Esophagus mucosa (tissue), 1 donor: ENCODE results near the gene MRPL51. TPM values are rescaled to one million over a fixed set of nuclear protein-coding genes. Genes with fewer than 3 reads are reported as not detected.
"Not testable (repeated sequence)": the region's sequence is repeated elsewhere in the genome, so short reads cannot be mapped to it uniquely, and the experiment has no call there.

Source experiments
- ATAC-seq: fragments of 200-7000 bp; cut with Tn5 transposase; one replicate; pipeline ENCODE4 v1.9.1; 2020
- total RNA-seq: library from RNA; stranded (reverse); gene quantifications from one replicate; pipeline ENCODE4 v1.2.4, GENCODE V29; 2023
- donor health status: DM: yes; HTN: yes; CAD: no.

Gene MRPL51
- total RNA-seq, 1 donor from 2014 or later, result 180 TPM

DNA sequence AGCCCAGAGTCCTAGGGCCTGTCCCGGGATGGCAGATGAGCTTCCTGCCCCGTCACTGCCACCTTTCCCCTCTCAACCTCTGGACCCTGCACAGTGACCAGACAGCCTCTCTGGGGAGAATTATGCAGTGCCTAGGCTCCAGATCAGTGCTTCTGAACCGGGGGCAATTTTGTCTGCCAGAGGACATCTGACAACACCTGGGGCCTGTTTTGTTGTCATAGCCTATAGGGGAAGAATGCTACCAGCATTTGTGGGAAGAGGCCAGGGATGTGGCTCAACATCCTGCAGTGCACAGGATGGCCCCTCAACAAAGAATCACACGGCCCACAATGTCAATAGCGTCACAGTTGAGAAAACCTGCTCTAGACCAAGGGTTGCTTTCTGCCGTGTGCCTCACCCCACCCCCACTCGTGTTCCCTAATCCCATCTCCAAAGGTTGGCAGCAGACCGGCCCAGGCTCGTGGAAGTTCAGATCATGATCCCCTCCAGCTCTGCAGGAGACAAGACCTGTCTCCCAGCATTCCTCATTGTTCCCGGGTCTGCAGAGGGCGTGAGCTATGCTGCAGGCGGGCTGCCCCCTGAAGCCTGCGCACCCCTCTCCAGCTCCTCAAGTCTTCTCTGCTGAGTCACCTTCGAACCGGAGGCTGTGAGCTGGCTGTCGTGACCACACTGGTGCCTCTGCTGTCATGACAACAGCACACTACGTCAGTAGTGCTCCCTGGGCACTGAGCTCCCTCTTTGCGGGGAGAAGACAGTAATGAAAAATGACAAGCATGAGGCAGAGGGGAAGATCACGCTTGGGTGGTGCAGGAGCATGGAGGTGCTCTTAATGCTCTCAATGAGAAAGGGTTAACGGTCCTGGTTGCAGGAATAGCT lies 39.2 kb upstream of the MRPL51 start:
- ATAC-seq, result peak; percentile 26

GRCh38 chr12:6530576-6531260 lies 37.7 kb upstream of the MRPL51 start:
- ATAC-seq, result no peak

DNA sequence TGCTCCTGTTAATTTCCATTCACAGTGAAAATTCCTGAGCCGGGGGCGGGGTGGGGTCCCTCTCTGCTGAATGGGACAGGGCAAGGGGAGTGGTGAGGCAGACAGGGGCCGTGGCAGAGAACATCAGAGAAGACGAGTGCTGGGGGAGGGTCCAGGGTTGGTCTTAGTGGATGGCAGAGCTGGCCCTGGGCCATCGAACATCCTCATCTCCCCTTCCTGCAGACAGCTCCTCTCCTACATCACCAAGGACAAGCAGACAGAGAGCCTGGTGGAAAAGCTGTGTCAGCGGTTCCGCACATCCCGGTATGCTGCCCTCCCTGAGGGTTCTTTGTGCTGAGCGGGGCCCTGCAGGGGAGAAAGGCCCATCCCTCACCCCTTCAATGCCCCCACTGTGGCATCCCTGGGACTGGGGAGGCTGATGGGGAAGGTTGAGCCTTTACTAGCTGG lies 36.3 kb upstream of the MRPL51 start:
- ATAC-seq, result no peak

- no peak for ATAC-seq
Measured at GRCh38 chr12:6528539-6529235, 35.6 kb upstream of the MRPL51 start.

DNA sequence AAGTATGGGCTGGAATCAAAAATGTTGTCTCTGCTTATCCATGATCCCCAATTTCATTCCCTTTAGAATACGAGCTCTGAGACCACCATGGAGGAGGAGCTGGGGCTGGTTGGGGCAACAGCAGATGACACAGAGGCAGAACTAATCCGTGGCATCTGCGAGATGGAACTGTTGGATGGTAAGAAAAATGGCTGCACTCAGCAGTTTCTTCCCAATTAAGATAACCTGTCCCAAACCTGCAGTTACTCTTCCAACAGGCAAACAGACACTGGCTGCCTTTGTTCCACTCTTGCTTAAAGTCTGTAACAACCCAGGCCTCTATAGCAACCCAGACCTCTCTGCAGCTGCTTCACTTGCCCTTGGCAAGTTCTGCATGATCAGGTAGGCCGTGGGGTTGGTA lies 34.6 kb upstream of the MRPL51 start:
- ATAC-seq, result no peak

- ATAC-seq, result peak; percentile 74
Measured at GRCh38 chr12:6526766-6527525, 33.9 kb upstream of the MRPL51 start.

DNA sequence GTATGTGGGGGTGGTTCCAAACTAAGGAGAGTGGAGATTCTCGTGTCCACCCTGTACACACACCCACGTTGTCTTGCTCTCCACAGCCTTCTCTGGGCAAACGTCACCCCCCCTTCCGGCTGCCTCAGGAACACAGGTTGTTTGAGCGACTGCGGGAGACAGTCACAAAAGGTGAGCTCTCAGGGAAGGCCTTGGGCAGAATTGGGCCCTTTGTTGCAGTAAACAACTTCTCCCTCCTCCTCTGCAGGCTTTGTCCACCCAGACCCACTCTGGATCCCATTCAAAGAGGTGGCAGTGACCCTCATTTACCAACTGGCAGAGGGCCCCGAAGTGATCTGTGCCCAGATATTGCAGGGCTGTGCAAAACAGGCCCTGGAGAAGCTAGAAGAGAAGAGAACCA lies 33.1 kb upstream of the MRPL51 start:
- ATAC-seq, result no peak

DNA sequence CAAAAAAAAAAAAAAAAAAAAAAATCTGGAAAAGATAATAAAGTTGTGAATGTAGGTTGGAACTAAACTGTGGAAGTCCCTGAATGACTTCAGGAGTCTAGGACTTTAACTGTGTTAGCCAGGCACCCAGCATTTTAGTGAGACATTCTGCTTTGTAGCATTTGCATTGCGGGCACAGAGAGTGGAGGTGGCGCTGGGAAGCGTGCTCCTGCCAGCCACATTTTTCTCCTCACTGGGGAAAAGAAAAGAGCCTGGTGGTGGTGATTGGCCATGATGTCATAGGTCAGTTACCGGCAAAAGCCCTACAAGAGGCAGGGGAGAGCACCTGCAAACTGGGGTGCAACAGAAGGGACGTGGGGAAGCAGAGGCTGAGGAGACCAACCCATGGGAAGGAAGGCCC lies 31.6 kb upstream of the MRPL51 start:
- ATAC-seq, result no peak

DNA sequence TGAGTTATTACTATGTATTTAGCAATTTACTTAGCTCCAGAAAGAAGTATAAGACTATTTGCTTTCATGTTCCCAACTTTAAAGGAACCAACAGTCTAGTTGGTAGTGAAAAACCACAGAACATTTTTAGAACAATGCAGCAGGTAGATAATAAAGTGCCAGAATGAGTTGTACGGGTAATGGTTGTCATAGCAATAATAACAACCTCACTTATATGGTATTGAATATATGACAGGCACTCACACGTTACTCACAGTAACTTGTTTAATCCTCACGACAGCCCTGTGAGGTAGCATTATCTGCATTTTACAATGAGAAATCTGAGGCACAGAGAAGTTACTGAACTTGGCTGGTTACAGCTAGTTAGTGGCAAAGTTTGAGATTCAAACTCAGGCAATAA lies 30.6 kb upstream of the MRPL51 start:
- no peak for ATAC-seq

- ATAC-seq, result no peak
Measured at GRCh38 chr12:6522193-6522592, 29.1 kb upstream of the MRPL51 start.

GRCh38 chr12:6520186-6520585 lies 27.1 kb upstream of the MRPL51 start:
- no peak for ATAC-seq

GRCh38 chr12:6508087-6508486 lies 15.0 kb upstream of the MRPL51 start:
- ATAC-seq, result no peak

GRCh38 chr12:6507102-6507998 lies 14.3 kb upstream of the MRPL51 start:
- no peak for ATAC-seq

- no peak for ATAC-seq
Measured at GRCh38 chr12:6500466-6500865, 7.4 kb upstream of the MRPL51 start.

DNA sequence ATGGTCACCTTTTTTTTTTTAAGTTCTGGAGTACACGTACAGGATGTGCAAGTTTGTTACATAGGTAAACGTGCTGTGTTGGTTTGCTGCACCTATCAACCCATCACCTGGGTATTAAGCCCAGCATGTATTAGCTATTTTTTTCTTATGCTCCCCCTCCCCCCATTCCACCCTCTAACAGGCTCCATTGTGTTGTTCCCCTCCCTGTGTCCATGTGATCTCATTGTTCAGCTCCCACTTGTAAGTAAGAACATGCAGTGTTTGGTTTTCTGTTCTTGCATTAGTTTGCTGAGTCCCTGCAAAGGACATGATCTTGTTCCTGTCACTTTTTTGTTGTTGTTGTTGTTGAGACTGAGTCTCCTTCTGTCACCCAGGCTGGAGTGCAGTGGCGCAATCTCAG lies 4.2 kb upstream of the MRPL51 start:
- not testable (repeated sequence) for ATAC-seq

DNA sequence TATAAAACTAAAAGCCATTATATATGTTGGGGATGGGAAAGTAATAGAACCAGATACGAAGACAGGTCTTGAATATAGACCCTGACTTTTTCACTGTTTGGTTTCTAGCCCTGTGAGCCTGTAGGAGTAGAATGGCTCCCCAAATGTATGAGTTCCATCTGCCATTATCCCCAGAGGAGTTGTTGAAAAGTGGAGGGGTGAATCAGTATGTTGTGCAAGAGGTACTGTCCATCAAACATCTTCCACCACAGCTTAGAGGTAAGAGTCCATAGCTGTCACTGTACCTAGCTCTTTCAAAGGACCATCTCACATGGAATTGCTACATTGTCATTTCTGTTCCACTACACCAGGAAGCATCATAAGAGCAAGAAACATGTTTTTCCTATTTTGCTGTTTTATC lies 1.9 kb upstream of the MRPL51 start:
- no peak for ATAC-seq

GRCh38 chr12:6494258-6494743 lies 1.2 kb upstream of the MRPL51 start:
- ATAC-seq, result no peak

DNA sequence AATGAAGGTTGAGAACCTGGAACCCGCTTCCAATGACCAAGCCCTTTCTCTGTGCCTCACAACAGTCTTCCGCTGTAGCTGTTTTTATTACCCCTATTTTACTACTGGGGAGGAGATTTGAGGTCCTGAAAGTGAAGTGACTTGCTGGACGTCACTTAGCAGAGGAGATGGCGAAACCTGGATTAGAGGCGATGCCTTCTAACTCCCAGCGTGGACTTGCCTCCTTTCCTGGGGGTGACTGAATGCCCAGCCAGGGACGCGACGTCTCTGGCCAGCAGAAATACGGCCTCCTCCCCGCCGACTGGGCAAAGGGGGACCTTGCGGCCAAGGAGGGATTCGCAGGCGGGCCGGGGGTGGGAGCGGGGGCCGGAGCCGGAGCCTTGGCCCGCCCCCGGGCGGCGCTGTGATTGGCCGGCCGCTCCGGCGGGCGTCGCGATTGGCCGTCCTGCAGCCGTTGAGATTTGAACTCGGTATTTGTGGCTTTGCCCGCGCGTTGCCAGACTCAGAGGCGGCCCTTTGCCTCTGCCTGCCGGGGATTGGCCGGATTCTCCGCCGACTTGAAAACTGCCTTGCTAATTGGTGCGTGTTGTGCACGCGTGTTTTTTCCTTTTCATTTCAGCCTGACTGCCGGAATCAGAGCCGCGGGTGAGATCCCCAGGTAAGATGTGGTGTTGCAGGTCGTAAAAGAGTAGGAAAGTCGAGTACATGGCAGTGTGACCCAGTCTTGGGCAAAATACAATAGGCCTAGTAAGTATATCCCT lies 615 bp upstream of the MRPL51 start, which contains the start of gene NCAPD2:
TSS of gene NCAPD2 (plus strand) at position 606 of the 761 bp plus-strand sequence. CDS start 997 bp downstream, outside the sequence.
- peak; percentile 95 for ATAC-seq

GRCh38 chr12:6490673-6491072 lies 2.4 kb downstream of the MRPL51 start:
- ATAC-seq, result not testable (repeated sequence)

- ATAC-seq, result no peak
Measured at GRCh38 chr12:6489449-6489848, 3.6 kb downstream of the MRPL51 start.
